SJCRH30 (cell line): ENCODE results near the gene FAM50A. TPM values are rescaled to one million over a fixed set of nuclear protein-coding genes. Genes with fewer than 3 reads are reported as not detected.

Experiments used
- DNase-seq, 2 experiments: peaks; one replicate each; pipeline ENCODE4 v3.0.0-alpha.2; 2015 to 2020
- H3K27ac ChIP-seq: fragments of 250-450 bp; sonication (Bioruptor Pico); 2 replicates; pipeline ENCODE4 v1.5.1; 2020; ENCODE audit warnings: mild to moderate bottlenecking, moderate library complexity
- H3K27me3 ChIP-seq: fragments of 250-450 bp; sonication (Bioruptor Pico); 2 replicates; pipeline ENCODE4 v1.5.1; 2020; ENCODE audit warnings: mild to moderate bottlenecking, moderate library complexity
- H3K36me3 ChIP-seq: fragments of 250-450 bp; sonication (Bioruptor Pico); 2 replicates; pipeline ENCODE4 v1.5.1; 2020; ENCODE audit warnings: mild to moderate bottlenecking, moderate library complexity
- H3K4me1 ChIP-seq: fragments of 250-450 bp; sonication (Bioruptor Pico); 2 replicates; pipeline ENCODE4 v1.5.1; 2020; ENCODE audit warnings: mild to moderate bottlenecking, moderate library complexity
- H3K4me3 ChIP-seq: fragments of 250-450 bp; sonication (Bioruptor Pico); 2 replicates; pipeline ENCODE4 v1.5.1; 2020; ENCODE audit warnings: mild to moderate bottlenecking, moderate library complexity
- H3K9me3 ChIP-seq: fragments of 250-450 bp; sonication (Bioruptor Pico); replicated peaks from 2 replicates; pipeline ENCODE4 v1.5.1; 2020; ENCODE audit warnings: mild to moderate bottlenecking, moderate library complexity
- total RNA-seq: library from RNA; depleted of rRNA; stranded (reverse); fragments of >200 nt; shearing (Covaris generic); gene quantifications from 2 replicates; pipeline ENCODE4 v1.2.3, GENCODE V29; 2014

FAM50A gene
- total RNA-seq, 1 experiment from 2014 or later = 48.7 TPM

DNA sequence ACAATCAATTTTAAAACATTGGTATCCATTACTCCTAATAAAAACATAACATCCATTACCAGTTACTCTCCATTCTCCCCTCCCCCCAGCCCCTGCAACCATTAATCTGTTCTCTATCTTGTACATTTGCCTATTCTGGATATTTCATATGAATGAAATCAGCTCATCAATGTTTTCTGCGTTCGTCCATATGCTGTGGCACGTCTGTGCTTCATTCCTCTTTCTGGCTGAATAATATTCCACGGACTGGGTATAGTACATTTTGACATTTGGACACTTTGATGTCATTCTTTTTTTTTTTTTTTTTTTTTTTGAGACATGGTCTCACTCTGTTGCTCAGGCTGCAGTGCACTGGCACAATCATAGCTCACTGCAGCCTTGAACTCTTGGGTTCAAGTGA lies 40.1 kb upstream of the FAM50A start:
- DNase-seq = no peak
- no peaks in the 10 kb centered on the region for H3K27me3 ChIP-seq
- H3K9me3 ChIP-seq = no peaks in the 10 kb centered on the region
- H3K4me3 ChIP-seq = no peak overlapping the region
- no peak overlapping the region for H3K27ac ChIP-seq
- H3K36me3 ChIP-seq = peaks cover 29% of the 10 kb centered on the region
- H3K4me1 ChIP-seq = peaks cover 4% of the 10 kb centered on the region; the same call in 1 of the 2 replicates

DNA sequence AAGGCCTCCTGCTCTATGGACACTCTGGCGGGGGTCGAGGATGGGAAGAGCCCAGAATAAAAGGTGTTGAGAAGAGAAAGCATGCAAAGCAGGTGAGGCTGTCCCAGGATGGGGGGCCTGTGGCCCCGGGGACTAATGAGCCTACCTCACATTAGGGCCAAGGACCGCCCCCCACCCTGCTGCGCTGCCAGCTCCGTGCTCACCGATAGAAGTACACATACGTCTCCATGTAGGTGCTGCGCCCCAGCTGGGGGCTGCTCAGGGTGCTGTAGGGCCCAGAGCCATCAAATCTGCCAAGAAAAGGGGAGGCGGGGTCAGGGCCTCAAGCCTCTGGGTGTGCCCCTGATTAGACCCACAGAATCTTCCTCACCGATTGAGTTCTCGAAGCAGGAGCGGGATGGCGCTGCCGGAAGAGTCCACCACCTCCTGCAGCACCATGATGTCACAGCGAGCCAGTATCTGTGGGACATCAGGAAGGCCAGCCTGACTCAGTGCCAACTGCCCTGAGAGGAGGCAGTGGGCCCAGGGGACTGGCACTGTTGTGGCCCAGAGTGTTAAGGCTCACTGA lies 39.2 kb upstream of the FAM50A start:
- DNase-seq = no peak
- peaks cover 20% of the 10 kb centered on the region for H3K36me3 ChIP-seq
- no peaks in the 10 kb centered on the region for H3K27me3 ChIP-seq
- H3K4me3 ChIP-seq = no peak overlapping the region
- no peaks in the 10 kb centered on the region for H3K9me3 ChIP-seq
- H3K4me1 ChIP-seq = peaks cover 4% of the 10 kb centered on the region; the same call in 1 of the 2 replicates
- H3K27ac ChIP-seq = no peak overlapping the region

DNA sequence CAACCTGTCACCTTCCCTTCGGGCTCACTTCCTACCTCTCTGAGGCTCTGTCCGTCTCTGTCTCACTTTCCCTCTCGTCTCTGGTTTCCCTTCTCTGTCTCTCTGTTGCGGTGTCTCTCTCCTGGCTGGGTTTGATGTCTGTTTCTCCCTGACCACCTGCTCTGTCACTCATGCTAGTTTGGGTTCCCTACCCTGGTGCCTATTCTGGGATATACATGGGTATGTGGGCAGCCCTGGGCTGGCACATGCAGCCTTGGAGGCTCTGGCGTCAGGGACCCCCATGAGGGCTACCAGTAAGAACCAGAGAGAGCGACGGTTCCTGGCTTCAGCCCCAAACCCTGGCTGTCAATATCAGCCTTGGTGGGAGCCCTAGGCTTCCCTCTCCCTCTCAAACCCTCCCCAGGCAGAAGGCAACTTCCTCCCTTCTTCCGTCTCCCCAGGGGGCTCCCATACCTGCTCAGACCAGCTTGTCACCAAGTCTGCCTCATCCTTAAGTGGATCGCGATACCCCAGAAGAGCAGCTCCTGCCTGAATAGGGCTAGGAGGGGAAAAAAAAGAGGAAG lies 35.2 kb upstream of the FAM50A start:
- H3K9me3 ChIP-seq = no peaks in the 10 kb centered on the region
- peaks cover 4% of the 10 kb centered on the region; the same call in 1 of the 2 replicates for H3K4me1 ChIP-seq
- DNase-seq = peak; percentile 32 to 62
- peak overlapping the region; percentile 51 for H3K4me3 ChIP-seq
- no peaks in the 10 kb centered on the region for H3K27me3 ChIP-seq
- peak overlapping the region; percentile 78 for H3K27ac ChIP-seq
- H3K36me3 ChIP-seq = no peaks in the 10 kb centered on the region

DNA sequence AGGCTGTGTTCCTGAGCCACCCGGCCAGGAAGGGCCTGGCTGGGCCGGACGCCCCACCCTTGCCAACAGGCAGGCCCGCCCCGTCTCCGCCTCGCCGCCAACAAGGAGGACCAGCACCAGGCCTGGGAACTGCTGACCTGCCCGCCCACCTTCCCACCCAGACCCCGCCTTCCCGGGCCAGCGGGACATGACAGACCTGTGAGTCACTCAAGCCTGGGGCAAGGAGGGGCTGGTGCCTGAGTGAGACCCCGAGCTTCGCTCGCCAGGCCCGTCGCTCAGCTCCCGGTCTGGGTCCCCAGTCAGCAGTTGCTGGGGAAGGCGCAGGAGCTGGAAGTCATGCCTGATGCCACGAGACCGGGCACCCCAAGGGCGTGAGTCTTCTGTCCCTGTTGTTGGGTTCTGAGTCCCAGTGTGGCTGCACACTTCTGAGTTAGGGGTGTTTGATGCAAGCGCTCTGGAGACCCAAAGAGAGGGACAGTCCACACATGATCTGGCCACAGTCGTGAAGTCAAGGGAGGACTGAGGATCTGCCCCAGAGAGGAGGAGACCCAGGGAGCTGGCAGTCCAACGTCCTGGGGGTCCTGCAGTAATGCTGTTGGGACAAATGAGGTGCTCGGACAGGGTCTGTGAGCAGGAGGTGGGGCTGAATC lies 34.6 kb upstream of the FAM50A start, which contains the start of gene DNASE1L1:
TSS of gene DNASE1L1 (minus strand) at position 33 of the 650 bp plus-strand sequence. CDS start 3,686 bp downstream, outside the sequence.
- peak within 1 kb of the TSS; percentile 51 for H3K4me3 ChIP-seq

DNA sequence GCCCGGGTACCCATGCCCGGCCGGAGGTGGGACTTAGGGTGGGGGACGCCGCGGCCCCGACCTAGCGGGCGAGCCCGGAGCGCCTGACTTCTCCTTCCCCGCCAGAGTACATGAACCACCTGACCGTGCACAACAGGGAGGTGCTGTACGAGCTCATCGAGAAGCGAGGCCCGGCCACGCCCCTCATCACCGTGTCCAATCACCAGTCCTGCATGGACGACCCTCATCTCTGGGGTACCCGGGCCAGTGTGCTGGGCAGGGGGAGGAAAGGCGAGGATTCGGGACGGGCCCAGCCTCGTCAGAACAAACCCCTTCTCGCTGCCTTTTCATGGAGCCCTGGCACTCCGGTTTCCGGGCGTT lies 32.0 kb upstream of the FAM50A start:
- Histone ChIP-seq H3K36me3 (no peaks in the 10 kb centered on the region), H3K27ac (peak overlapping the region; percentile 81), H3K4me1 (peaks cover 4% of the 10 kb centered on the region; the same call in 1 of the 2 replicates), H3K9me3 (no peaks in the 10 kb centered on the region), H3K4me3 (peak overlapping the region; percentile 72), H3K27me3 (no peaks in the 10 kb centered on the region)
- peak; percentile 70 to 71 for DNase-seq

More for the DNA sequence above, 34.6 kb upstream of the FAM50A start, which contains the start of gene DNASE1L1:
- H3K4me1 ChIP-seq = peaks cover 4% of the 10 kb centered on the region; the same call in 1 of the 2 replicates
- no peaks in the 10 kb centered on the region for H3K9me3 ChIP-seq
- H3K27ac ChIP-seq = peak within 1 kb of the TSS; percentile 78
- H3K27me3 ChIP-seq = no peaks in the 10 kb centered on the region
- peak; percentile 87 to 94 for DNase-seq
- no peaks in the 10 kb centered on the region for H3K36me3 ChIP-seq

DNA sequence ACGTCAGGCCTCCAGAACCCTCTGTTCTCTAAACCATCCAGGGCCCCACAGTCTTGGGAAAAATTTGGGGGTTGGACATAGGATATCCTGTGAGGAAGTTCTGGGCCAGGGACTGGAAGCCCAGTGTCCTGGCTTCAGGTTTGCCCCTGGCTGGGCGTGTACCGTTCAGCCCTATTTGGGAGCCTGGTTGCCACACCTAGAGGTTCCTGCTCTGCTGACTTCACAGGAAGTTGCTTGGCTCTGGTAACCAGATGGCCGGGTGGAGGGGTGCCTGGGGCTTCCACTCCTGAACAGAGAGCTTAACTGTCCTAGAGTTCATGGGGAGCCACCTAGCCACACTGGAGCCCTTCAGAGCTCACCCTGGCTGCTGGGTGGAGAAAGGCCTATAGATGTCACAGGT lies 31.5 kb upstream of the FAM50A start:
- DNase-seq = no peak
- peaks cover 4% of the 10 kb centered on the region; the same call in 1 of the 2 replicates for H3K4me1 ChIP-seq
- no peaks in the 10 kb centered on the region for H3K36me3 ChIP-seq
- H3K4me3 ChIP-seq = peak overlapping the region; percentile 72
- no peaks in the 10 kb centered on the region for H3K9me3 ChIP-seq
- no peak overlapping the region; the same call in 1 of the 2 replicates for H3K27ac ChIP-seq
- H3K27me3 ChIP-seq = no peaks in the 10 kb centered on the region

DNA sequence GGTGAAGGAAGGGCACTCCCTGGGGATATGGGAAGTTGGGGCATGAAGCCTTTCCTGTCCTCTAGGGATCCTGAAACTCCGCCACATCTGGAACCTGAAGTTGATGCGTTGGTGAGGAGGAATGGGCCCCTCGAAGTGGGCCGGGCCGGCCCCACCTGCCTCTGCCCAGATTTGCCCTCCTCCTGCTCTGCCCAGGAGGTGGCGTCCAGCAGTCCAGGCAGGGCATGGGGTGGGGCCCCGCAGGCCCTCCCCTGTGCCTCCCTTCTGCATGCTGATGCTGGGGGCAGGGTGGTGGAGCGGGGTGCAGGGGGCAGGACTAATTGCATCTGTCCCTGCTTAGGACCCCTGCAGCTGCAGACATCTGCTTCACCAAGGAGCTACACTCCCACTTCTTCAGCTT lies 30.8 kb upstream of the FAM50A start:
- Histone ChIP-seq H3K27me3 (no peaks in the 10 kb centered on the region), H3K36me3 (no peaks in the 10 kb centered on the region), H3K27ac (no peak overlapping the region), H3K4me1 (peaks cover 11% of the 10 kb centered on the region; the same call in 1 of the 2 replicates), H3K9me3 (no peaks in the 10 kb centered on the region), H3K4me3 (no peak overlapping the region)
- no peak for DNase-seq

DNA sequence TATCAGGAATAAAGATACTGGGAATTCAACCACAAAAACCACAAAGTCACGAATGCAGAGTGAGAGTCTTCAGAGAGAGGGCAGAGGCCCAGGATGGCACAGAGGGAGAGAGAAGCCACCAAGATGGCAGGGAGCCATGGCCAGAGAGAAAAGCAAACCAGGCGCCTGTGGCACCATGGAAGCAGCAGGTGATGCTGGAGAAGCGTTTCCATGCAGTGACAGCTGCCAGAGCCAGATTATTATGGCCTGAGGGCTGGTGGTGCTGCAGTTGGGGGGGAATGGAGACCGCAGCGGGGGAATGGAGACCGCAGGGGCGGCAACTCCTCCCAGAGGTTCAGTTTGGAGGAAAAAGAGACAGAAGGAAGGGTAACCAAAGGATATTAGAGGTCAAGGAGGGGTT lies 26.8 kb upstream of the FAM50A start:
- Histone ChIP-seq H3K27ac (peak overlapping the region; percentile 20; the same call in 1 of the 2 replicates), H3K4me3 (no peak overlapping the region), H3K27me3 (no peaks in the 10 kb centered on the region), H3K4me1 (peaks cover 10% of the 10 kb centered on the region; the same call in 1 of the 2 replicates), H3K9me3 (no peaks in the 10 kb centered on the region), H3K36me3 (no peaks in the 10 kb centered on the region)
- peak; percentile 86 to 88 for DNase-seq

DNA sequence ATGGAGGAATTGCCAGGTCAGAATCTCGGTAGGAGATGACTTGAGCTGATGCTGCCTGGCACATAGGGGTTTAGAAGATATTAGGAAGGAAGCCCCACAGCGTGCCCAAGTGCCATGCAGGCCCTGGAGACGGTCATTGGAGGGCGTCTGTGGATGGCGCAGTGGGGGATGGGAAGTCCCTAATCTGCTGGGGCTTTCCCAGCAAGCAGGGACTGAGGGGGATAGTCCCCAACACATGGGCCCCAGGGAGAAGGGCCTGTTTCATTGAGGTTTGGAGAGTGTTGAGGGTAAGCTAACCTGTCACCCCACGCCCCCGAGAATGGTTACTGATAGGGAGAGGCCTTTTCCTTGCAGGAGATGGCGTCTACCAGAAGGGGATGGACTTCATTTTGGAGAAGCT lies 24.8 kb upstream of the FAM50A start:
- Histone ChIP-seq H3K36me3 (no peaks in the 10 kb centered on the region), H3K4me3 (no peak overlapping the region)

DNA sequence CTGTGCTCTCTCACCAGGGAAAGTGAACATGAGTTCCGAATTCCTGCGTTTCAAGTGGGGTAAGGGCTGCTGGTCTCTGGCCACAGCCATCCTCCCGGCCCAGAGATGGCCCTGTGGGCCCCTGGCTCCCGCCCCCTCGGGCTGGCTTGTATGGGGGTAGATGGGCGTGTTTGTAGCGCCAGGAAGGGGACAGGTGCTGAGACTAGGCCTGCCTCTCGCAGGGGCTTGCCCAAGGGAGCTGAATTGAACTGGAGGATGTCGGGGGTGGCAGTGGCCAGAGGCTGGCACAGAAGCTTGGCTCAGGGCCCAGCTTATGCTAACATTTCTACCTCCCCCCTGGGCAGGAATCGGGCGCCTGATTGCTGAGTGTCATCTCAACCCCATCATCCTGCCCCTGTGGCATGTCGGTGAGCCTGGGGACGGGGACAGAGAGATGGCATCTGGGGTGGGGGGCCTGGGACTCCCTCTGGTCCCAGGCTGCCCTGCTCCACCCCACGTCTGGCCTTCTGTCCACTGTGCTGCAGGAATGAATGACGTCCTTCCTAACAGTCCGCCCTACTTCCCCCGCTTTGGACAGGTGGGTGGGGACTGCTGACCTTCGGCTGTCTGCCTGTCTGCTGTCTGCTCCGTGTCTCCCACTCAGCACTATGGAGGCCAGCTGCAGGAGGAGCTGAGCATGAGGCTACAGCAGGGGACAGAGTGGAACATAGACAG lies 24.1 kb upstream of the FAM50A start:
- peaks cover 10% of the 10 kb centered on the region; the same call in 1 of the 2 replicates for H3K4me1 ChIP-seq
- no peaks in the 10 kb centered on the region for H3K27me3 ChIP-seq
- no peak for DNase-seq
- no peaks in the 10 kb centered on the region for H3K9me3 ChIP-seq
- no peak overlapping the region for H3K27ac ChIP-seq
- H3K36me3 ChIP-seq = no peaks in the 10 kb centered on the region
- no peak overlapping the region for H3K4me3 ChIP-seq

More for the DNA sequence above, 24.8 kb upstream of the FAM50A start:
- H3K9me3 ChIP-seq = no peaks in the 10 kb centered on the region
- H3K27me3 ChIP-seq = no peaks in the 10 kb centered on the region
- H3K27ac ChIP-seq = no peak overlapping the region
- H3K4me1 ChIP-seq = peaks cover 10% of the 10 kb centered on the region; the same call in 1 of the 2 replicates
- DNase-seq = no peak

DNA sequence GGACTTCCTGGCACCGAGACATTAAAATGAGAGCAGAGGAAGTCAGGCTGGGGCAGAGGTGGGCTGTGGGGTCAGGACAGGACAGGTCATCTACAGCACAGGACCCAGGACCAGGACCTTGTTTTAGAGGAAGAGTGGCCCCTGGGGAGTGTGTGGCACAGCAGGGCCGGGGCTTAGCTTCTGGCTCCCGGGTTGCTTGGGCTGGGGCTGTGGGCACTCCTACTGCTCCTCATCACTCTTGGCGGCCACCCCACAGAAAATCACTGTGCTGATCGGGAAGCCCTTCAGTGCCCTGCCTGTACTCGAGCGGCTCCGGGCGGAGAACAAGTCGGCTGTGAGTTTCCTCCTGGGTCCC lies 23.6 kb upstream of the FAM50A start:
- H3K9me3 ChIP-seq = no peaks in the 10 kb centered on the region
- no peaks in the 10 kb centered on the region for H3K27me3 ChIP-seq
- no peak overlapping the region for H3K27ac ChIP-seq
- no peak overlapping the region for H3K4me3 ChIP-seq
- H3K4me1 ChIP-seq = peaks cover 10% of the 10 kb centered on the region; the same call in 1 of the 2 replicates
- DNase-seq = no peak
- no peaks in the 10 kb centered on the region for H3K36me3 ChIP-seq

DNA sequence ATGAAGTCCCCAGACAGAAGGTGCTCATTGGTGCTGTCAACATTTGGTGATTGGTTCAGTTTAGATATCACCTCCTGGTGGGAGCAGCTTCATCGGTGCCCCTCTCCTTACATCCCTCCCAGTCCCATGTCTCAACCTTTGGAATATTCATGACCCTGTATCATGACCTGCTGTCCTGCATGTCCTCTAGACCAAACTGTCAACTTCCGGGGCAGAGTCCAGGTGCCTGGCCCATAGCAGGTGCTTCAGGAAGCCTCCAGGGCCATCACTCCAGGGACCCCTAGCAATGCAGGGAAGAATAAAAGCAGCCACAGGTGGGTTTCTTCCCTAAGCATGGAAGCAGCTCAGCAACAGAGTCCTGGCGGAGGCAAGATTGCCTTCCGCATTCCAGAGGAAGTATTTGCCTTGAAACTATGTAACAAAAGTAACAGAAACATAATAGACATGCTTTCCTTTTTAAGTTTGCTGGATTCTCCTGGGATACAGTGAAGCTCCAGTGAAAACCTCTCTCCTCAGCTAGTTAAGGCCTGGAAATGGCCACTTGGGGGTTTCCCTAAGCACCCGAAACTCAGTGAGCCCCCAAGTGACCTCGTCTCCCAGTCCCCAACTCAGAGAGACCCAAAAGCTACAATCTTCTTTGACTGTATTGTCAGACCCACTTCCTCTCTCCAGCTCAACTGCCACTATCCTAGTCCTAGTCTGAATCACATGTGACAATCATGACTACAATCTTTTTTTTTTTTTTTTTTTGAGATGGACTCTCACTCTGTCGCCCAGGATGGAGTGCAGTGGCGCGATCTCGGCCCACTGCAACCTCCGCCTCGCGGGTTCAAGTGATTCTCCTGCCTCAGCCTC lies 16.8 kb upstream of the FAM50A start:
- Histone ChIP-seq H3K9me3 (no peaks in the 10 kb centered on the region), H3K27ac (no peak overlapping the region), H3K36me3 (no peaks in the 10 kb centered on the region), H3K27me3 (no peaks in the 10 kb centered on the region), H3K4me1 (no peaks in the 10 kb centered on the region), H3K4me3 (no peak overlapping the region)
- DNase-seq = no peak

DNA sequence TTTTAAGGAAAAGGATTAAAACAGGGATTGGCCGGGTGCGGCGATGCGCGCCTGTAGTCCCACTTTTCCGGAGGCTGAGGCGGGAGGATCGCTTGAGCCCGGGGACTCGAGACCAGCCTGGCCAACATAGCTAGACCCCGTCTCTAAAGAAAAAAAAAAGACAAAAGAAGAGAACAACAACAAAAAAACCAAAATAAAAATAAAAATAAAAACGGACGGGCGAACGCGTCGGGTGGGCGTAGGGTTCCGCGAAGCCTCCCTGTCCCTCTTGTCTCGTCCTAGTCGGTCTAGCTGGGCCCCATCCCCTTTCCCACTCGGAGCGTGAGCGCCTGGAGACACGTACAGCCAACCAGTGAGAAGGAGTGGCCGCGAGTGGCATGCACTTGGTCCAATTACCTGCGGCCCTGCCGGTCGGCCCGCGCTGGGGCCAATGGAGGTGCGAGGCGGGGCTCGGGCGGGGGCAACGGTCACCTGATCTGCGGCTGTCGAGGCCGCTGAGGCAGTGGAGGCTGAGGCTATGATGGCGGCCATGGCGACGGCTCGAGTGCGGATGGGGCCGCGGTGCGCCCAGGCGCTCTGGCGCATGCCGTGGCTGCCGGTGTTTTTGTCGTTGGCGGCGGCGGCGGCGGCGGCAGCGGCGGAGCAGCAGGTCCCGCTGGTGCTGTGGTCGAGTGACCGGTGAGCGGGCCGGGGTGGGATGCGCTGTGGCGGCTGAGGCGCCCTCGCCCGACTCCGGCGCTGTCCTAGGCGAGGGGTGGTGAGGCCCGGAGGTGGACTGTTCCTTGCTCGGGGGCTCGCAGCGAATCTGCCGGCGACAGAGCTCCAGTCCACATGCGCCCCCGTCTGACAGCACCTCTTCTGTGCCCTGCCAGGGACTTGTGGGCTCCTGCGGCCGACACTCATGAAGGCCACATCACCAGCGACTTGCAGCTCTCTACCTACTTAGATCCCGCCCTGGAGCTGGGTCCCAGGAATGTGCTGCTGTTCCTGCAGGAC lies 15.5 kb upstream of the FAM50A start, which contains the start of gene ATP6AP1:
TSS of gene ATP6AP1 (plus strand) at position 502 of the 996 bp plus-strand sequence. CDS start at position 518, 16 bp downstream.
- H3K27ac ChIP-seq = peak within 1 kb of the TSS; percentile 18; the same call in 1 of the 2 replicates

More for the DNA sequence above, 15.5 kb upstream of the FAM50A start, which contains the start of gene ATP6AP1:
- Histone ChIP-seq H3K36me3 (no peaks in the 10 kb centered on the region), H3K4me1 (no peaks in the 10 kb centered on the region), H3K9me3 (no peaks in the 10 kb centered on the region), H3K4me3 (peak within 1 kb of the TSS; percentile 88), H3K27me3 (no peaks in the 10 kb centered on the region)
- peak; percentile 93 to 94 for DNase-seq
